HL-60/S4 treated with retinoic acid at 250 ng/mL for 4 days and 3 days (cell line): ENCODE results near the gene SAFB2.

Experiments
- in situ Hi-C: fragments of 300-500 bp; cut with MboI; formaldehyde crosslinking; loops from 2 replicates; pipeline ENCODE4 v1.7.0; 2022; ENCODE audit warnings: low sequenced_read_pairs

Gene SAFB2

DNA sequence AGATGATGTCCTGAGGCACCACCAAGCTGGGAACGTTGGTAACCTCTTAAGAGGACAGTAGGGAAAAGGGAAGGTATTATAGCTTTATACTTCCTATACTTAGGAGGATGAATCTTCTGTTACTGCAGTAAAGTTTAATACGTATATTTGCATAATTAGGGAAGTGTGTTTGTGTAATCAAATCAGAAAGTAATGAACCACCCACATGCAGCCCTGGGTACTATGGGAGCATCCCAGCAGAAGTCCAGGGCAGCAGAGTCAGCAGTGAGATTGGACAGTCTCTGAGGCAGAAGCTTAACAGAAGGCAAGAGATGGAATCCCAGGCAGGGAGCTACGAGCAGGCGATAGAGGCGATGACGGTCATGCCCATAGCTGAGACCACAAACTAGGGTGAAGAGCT, 12.9 kb upstream of the SAFB2 start:
- in situ Hi-C loops, result no loop called here

DNA sequence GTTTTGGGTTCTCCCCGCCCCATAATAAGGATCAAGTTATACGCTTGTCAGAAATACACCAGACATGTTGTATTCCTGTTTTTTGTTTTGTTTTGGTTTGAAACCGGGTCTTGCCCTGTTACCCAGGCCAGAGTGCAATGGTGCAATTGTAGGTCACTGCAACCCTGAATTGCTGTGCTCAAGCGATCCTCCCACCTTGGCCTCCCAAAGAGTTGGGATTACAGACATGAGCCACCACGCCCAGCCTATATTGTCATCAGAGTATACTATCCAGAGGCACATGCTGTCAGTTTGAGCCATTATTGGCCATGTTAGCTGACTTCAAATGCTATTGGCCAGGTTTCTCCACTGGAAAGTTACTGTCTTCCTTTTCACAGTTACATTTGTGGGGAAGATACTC, 10.1 kb upstream of the SAFB2 start:
- in situ Hi-C loops, result no loop called here

GRCh38 chr19:5632241-5632612, 9.7 kb upstream of the SAFB2 start:
- in situ Hi-C loops, result no loop called here

DNA sequence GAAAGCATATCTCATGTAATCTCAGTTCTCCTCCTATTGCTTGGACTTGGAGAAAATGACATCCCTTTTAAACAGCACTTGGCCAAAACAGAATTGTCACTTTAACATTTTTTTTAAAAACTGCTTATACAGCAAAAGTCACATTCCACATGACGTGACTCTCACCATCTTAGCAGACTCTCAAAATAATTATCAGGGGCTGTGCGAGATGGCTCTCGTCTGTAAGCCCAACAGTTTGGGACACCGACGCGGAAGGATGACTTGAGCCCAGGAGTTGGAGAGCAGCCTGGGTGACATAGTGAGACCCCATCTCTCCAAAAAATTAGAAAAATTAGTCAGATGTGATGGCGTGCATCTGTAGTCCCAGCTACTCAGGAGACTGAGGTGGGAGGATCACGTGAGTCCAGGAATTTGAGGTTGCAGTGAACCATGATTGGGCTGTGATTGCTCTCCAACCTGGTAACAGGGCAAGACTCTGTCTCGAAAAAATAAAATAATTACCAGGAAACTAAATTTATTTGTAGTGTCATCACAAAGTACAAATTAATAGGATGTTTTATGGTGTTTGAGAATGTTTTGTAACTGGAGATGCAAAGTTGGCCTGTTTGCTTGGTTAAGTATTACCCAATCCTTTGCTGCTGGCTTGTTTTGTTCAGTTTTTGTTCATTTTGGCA, 9.1 kb upstream of the SAFB2 start:
- in situ Hi-C loops, result no loop called here

DNA sequence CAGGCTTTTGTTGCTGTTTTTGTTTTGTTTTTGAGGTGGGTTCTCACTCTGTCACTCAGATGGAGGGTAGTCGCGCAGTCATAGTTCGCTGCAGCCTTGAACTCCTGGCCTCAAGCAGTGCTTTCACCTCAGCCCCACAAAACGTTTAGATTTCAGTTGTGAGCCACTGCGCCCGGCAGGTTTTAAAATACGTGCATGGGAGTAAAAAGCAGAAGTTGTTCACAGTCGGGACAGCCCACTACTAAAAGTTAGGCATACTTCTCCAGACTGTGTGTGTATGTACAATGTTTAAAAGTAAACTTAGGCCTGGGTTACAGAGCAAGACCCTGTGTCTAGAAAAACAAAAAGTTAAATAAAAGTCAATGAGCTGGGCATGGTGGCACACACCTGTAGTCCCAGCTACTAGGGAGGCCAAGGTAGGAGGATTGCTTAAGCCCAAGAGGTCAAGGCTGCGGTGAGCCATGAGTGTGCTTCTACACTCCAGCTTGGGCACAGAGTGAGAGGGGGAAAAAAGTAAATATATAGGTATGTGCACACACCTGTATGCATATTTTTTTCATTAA, 6.4 kb upstream of the SAFB2 start:
- in situ Hi-C loops, result no loop called here

GRCh38 chr19:5628461-5628860, 5.9 kb upstream of the SAFB2 start:
- in situ Hi-C loops, result no loop called here

DNA sequence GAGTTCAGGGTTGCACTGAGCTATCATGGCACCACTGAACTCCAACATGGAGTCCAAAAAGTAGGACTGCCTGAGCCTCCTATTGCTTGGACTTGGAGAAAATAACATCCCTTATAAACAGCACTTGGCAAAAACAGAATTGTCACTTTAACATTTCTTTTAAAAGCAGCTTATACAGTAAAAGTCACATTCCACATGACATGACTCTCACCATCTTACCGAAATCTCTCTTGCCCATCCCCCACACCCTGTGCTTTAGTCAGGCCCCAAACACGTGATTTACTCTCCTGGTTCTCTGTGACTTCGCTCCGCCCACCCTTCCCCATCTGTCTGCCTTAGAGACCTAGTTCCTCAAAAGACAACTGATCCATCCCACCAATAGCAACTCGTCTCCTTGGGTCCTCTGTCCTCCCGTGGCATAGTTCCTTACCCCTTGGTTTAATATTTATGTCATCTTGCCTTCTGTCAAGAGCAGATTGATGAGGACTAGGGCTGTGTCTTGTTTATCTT, 4.9 kb upstream of the SAFB2 start:
- in situ Hi-C loops, result no loop called here

- in situ Hi-C loops, result no loop called here
These were observed 3.1 kb upstream of the SAFB2 start for GRCh38 chr19:5625641-5626040.

- in situ Hi-C loops, result no loop called here
These were observed 2.2 kb upstream of the SAFB2 start for GRCh38 chr19:5624741-5625278.

DNA sequence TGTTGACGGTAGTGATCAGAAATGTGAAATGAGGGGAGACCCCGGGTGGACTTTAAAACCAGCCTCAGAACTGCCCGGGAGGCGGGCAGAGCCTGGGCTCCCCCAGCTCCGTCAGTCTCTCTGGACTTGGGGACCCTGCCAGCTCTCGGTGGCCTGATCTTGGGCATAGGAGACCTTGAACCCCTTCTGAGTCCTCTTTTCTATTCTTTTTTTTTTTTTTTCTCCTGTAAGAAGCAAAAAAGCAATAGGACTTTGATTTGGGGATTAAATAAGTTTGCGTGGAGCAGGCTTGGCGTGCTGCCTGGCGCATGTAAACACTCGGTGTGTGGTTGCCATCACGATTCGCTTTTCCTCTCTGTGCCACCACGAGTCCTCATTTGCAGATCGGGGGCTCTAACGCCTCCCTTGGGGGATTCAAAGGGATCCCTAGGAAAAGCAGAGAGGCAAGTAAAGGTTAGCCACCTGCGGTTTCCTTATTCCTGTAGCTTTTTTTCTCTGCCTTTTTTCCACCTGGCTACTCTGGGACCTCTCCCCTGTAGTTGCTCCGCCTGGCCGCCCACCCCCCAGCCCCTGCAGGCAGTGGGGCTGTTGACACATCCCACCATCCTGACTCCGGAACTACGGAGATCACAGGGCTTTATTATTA, 1.6 kb upstream of the SAFB2 start:
- in situ Hi-C loops, result no loop called here

DNA sequence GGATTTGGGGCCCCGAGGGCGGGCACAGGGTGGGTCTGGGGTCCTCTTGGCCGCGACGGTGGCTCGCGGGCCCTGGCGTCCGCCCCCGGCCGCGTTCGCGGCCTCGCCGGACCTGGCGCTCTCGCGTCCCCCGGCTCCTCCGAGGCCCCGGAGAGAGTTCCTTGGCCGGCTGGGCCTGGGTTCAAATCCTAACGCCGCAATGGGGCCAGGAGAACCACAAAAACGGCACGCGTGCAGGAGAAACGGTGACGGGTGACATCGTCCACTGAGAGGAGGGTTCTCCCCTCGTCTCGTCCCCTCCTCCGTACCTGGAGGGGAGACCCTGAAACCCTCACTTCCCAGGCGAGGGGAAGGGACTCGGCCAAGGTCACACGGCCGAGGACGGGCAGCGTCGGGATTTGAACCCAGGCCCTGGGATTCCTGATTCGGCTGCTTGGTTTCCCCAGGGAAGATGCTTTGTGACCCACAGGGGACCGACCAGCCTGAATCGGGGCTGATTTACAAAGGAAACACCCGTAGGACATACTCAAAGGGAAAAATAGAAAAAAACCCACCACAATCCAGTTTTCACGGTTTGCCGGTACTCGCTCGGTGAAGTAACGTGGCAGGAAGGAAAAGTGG, 931 bp upstream of the SAFB2 start:
- in situ Hi-C loops, result no loop called here

DNA sequence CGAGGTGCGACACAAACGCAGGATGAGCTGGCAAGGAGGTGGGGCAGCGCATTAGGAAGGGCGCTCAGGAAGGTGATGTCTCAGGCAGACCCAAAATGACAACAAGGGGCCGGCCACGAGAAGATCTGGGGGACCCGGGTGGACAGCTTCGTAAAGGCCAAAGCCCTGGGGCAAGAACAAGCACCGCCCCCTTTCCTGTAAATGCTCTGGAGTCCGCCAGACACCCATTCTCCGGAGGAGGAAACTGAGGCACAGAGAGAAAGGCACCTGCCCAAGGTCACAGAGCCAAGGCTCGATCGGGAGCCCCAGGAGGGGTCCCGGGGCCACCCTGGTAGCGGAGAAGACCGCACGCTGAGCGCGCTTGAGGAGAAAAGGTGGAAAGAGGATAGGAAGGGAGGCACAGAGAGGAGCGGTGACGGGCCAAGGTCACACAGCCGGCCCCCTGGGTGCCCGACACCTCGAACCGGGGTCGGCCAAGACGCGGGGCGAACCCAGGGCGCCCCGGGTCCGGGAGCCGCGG, 571 bp downstream of the SAFB2 start:
- in situ Hi-C loops, result no loop called here

DNA sequence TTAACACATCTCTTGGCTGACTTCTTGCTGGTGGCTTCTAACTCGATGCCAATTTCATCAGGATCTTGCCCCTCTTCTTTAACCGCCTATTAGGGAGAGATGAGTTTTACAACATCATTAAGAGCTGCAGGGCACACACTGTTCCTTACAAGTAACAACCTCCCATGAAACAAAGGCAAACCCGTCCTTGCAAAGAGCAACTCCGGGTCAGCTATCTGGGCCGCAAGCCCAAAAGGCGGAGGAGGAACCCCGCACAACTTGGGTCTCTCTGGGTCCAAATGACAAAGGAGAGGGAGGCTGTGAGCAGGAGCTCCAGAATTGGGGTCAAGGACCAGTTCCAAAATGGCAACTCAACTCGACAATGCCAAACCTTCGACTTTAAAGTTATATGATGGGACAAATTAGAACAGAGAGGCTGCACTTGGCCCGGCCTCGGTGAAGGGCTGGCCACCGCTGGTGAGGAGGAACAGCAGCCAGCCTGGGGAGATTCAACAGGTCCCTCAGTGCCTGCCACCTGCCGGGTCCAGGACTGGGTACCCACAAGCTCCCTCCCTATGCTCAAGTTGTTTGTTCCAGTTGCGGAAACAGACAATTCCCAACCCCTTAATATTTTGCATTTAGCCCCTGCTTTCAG, 1.1 kb downstream of the SAFB2 start:
- in situ Hi-C loops, result no loop called here

- in situ Hi-C loops, result no loop called here
These were observed 2.6 kb downstream of the SAFB2 start for GRCh38 chr19:5619946-5620345.

- in situ Hi-C loops, result no loop called here
These were observed 4.0 kb downstream of the SAFB2 start for GRCh38 chr19:5618591-5618990.

DNA sequence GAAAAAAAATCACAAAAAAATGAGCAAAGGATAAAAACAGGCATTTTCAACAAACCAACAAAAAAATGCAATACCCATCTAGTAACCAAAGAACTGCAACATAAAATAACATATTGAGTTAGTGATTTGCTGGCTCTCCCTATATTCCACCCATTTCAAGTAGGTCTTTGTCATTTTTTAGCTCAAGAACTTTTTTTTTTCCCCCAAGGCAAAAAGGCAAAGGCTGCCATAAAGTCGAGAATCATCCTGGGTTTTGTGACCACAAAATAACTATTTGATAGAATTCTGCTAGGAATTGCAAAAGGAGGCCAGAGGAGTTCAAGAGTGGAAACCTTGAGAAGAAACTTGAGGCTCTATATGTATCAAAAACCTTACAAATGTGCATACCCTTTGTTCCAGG, 5.5 kb downstream of the SAFB2 start:
- in situ Hi-C loops, result no loop called here

GRCh38 chr19:5615756-5616327, 6.7 kb downstream of the SAFB2 start:
- in situ Hi-C loops, result no loop called here

GRCh38 chr19:5612891-5613865, 9.4 kb downstream of the SAFB2 start:
- in situ Hi-C loops, result no loop called here

- in situ Hi-C loops, result no loop called here
These were observed 12.6 kb downstream of the SAFB2 start for GRCh38 chr19:5609881-5610448.
